RWPE2 (cell line): Measurements from ENCODE around the gene DPP10.

Source experiments
- ATAC-seq: fragments of 200-7000 bp; cut with Tn5 transposase; 3 replicates; pipeline ENCODE4 v1.9.1; 2021; ENCODE audit warnings: low read depth
- DNase-seq: peaks from one replicate; pipeline ENCODE4 v3.0.0-alpha.2; 2020; ENCODE audit warnings: low spot score
- H3K27ac ChIP-seq: fragments of 450-650 bp; 2 replicates; pipeline ENCODE4 v1.5.1; 2017; ENCODE audit warnings: mild to moderate bottlenecking; ENCODE audit not compliant: poor library complexity, severe bottlenecking
- H3K27me3 ChIP-seq: fragments of 250-450 bp; sonication (Bioruptor Pico); 2 replicates; pipeline ENCODE4 v1.5.1; 2021; ENCODE audit warnings: mild to moderate bottlenecking, moderate library complexity; ENCODE audit not compliant: insufficient read depth, poor library complexity, severe bottlenecking
- H3K36me3 ChIP-seq: fragments of 250-450 bp; sonication (Bioruptor Pico); 2 replicates; pipeline ENCODE4 v1.5.1; 2020; ENCODE audit warnings: low read depth, mild to moderate bottlenecking, moderate library complexity
- H3K4me1 ChIP-seq: fragments of 250-450 bp; sonication (Bioruptor Pico); 2 replicates; pipeline ENCODE4 v1.5.1; 2021; ENCODE audit warnings: mild to moderate bottlenecking, moderate library complexity; ENCODE audit not compliant: insufficient read depth, poor library complexity, severe bottlenecking
- H3K4me3 ChIP-seq: fragments of 250-450 bp; sonication (Bioruptor Pico); 2 replicates; pipeline ENCODE4 v1.5.1; 2021; ENCODE audit warnings: mild to moderate bottlenecking, moderate library complexity; ENCODE audit not compliant: severe bottlenecking
- H3K9me3 ChIP-seq: fragments of 250-450 bp; sonication (Bioruptor Pico); 2 replicates; pipeline ENCODE4 v1.5.1; 2021; ENCODE audit warnings: mild to moderate bottlenecking, moderate library complexity; ENCODE audit not compliant: severe bottlenecking
- CTCF ChIP-seq: fragments of 450-650 bp; IDR thresholded peaks from one replicate; pipeline ENCODE4 v1.5.1; 2017; ENCODE audit warnings: mild to moderate bottlenecking, moderate library complexity; ENCODE audit not compliant: poor library complexity, severe bottlenecking

DPP10 gene

GRCh38 chr2:114534116-114535084 lies 92.0 kb downstream of the DPP10 start:
- Histone ChIP-seq H3K9me3 (no peaks in the 10 kb centered on the region), H3K36me3 (no peaks in the 10 kb centered on the region), H3K27ac (no peak overlapping the region), H3K4me1 (no peaks in the 10 kb centered on the region), H3K27me3 (peaks cover 6% of the 10 kb centered on the region), H3K4me3 (no peak overlapping the region)
- ATAC-seq, result no peak
- no peak for TF ChIP-seq CTCF
- DNase-seq, result no peak

GRCh38 chr2:114537777-114538176 lies 95.3 kb downstream of the DPP10 start:
- no peak overlapping the region for H3K27ac ChIP-seq
- H3K27me3 ChIP-seq, result peaks cover 6% of the 10 kb centered on the region
- H3K4me1 ChIP-seq, result no peaks in the 10 kb centered on the region
- DNase-seq, result no peak
- H3K4me3 ChIP-seq, result no peak overlapping the region
- no peaks in the 10 kb centered on the region for H3K36me3 ChIP-seq
- H3K9me3 ChIP-seq, result no peaks in the 10 kb centered on the region
- ATAC-seq, result no peak
- TF ChIP-seq CTCF, result no peak

GRCh38 chr2:114542695-114543094 lies 100.3 kb downstream of the DPP10 start:
- no peak overlapping the region for H3K27ac ChIP-seq
- no peak for TF ChIP-seq CTCF
- H3K4me3 ChIP-seq, result no peak overlapping the region
- ATAC-seq (no peak), DNase-seq (no peak)
- no peaks in the 10 kb centered on the region for H3K27me3 ChIP-seq
- no peaks in the 10 kb centered on the region for H3K36me3 ChIP-seq
- H3K4me1 ChIP-seq, result no peaks in the 10 kb centered on the region
- no peaks in the 10 kb centered on the region for H3K9me3 ChIP-seq

GRCh38 chr2:114543236-114543766 lies 100.9 kb downstream of the DPP10 start:
- ATAC-seq, result no peak
- no peak overlapping the region for H3K4me3 ChIP-seq
- no peaks in the 10 kb centered on the region for H3K9me3 ChIP-seq
- no peaks in the 10 kb centered on the region for H3K36me3 ChIP-seq
- no peaks in the 10 kb centered on the region for H3K4me1 ChIP-seq
- DNase-seq, result no peak
- no peak for TF ChIP-seq CTCF
- no peak overlapping the region for H3K27ac ChIP-seq
- H3K27me3 ChIP-seq, result no peaks in the 10 kb centered on the region

- H3K27ac ChIP-seq, result no peak overlapping the region
- ATAC-seq, result no peak
Measured at GRCh38 chr2:114545052-114545451, 102.6 kb downstream of the DPP10 start.

More at GRCh38 chr2:114545052-114545451, 102.6 kb downstream of the DPP10 start:
- no peaks in the 10 kb centered on the region for H3K36me3 ChIP-seq
- no peaks in the 10 kb centered on the region for H3K9me3 ChIP-seq
- no peak for TF ChIP-seq CTCF
- no peaks in the 10 kb centered on the region for H3K4me1 ChIP-seq
- H3K27me3 ChIP-seq, result no peaks in the 10 kb centered on the region
- DNase-seq, result no peak
- H3K4me3 ChIP-seq, result no peak overlapping the region
